Adrenal gland (tissue), 12 donors: ENCODE results near the gene TCF19. TPM values are rescaled to one million over a fixed set of nuclear protein-coding genes. Genes with fewer than 3 reads are reported as not detected.
"Not testable (repeated sequence)": the region's sequence is repeated elsewhere in the genome, so short reads cannot be mapped to it uniquely, and the experiment has no call there.

Source experiments
- DNase-seq, 7 donors: peaks; one replicate each; pipeline ENCODE4 v3.0.0-alpha.2; 2019 to 2020
- H3K27ac ChIP-seq, 5 donors: fragments of 200-600 bp; sonication (generic) in 4 of 5; 1 replicate in 3 of 5; 2 replicates in 2 of 5; pipeline versions ENCODE4 v1.5.1 to v1.8.0; 2016 to 2020; ENCODE audit warnings: mild to moderate bottlenecking in 1 of 5
- H3K27me3 ChIP-seq: fragments of 200-600 bp; 2 replicates; pipeline ENCODE4 v1.8.0; 2021
- H3K36me3 ChIP-seq, 2 donors: fragments of 200-600 bp; replicated peaks in 1 of 2; 1 replicate in 1 of 2; 2 replicates in 1 of 2; pipeline versions ENCODE4 v1.5.1 to v1.8.0; 2018 to 2022
- H3K4me1 ChIP-seq, 2 donors: fragments of 200-600 bp; replicated peaks in 1 of 2; 1 replicate in 1 of 2; 2 replicates in 1 of 2; pipeline versions ENCODE4 v1.5.1 to v1.8.0; 2018 to 2021
- H3K4me3 ChIP-seq, 4 donors: fragments of 200-600 bp; sonication (generic) in 3 of 4; one replicate each; pipeline ENCODE4 v1.5.1; 2016 to 2018
- H3K9me3 ChIP-seq, 3 donors: fragments of 200-600 bp; sonication (generic) in 1 of 3; replicated peaks in 1 of 3; 1 replicate in 2 of 3; 2 replicates in 1 of 3; pipeline versions ENCODE4 v1.5.1 to v1.8.0; 2016 to 2021
- CTCF ChIP-seq, 6 experiments: fragments of 450-650 bp in 4 of 6; fragments of 200-600 bp in 2 of 6; sonication (generic) in 1 of 6; IDR thresholded peaks; 1 replicate in 5 of 6; 2 replicates in 1 of 6; pipeline versions ENCODE4 v1.5.1 to v1.8.0; 2016 to 2021; ENCODE audit warnings: antibody characterized with exemption in 6 of 6, mild to moderate bottlenecking in 2 of 6, moderate library complexity in 1 of 6
- POLR2A ChIP-seq, 2 donors: fragments of 450-650 bp; IDR thresholded peaks; one replicate each; pipeline ENCODE4 v1.6.1; 2017; ENCODE audit warnings: antibody characterized with exemption in 2 of 2, mild to moderate bottlenecking in 2 of 2, moderate library complexity in 1 of 2
- WGBS, 4 donors: extraction: QIAGEN DNeasy Blood & Tissue Kit in 2 of 4; methylation state at CpG; one replicate each; pipeline versions ENCODE4 v1.1.5 to v1.1.7; 2013 to 2017; 5-methylcytosine and 5-hydroxymethylcytosine counted together
- intact Hi-C, 2 donors: fragments of 100-400 bp; cut with DNase I; formaldehyde crosslinking; loops; one replicate each; pipeline versions ENCODE4 v1.14.1 to v1.15.0; 2022 to 2023
- polyA plus RNA-seq, 3 donors: library from polyadenylated mRNA; stranded (reverse); fragments of 200-250 nt in 2 of 3; fragments of 350-450 nt in 1 of 3; fragmentation: Illumina TruSeq in 1 of 3; extraction: RNeasy Lipid Tissue Mini Kit (QIAGEN cat#74804) in 1 of 3; gene quantifications; one replicate each; pipeline ENCODE4 v1.2.3, GENCODE V29; 2013 to 2014
- total RNA-seq, 9 donors: library from RNA; depleted of rRNA in 4 of 9; stranded (reverse); fragments of >200 nt in 4 of 9; fragments of 120-200 nt in 1 of 9; fragmentation: NEBNext Ultra II Directional in 1 of 9; extraction: Animal tissue kit (Norgen Biotek cat#: 25700) in 1 of 9; gene quantifications; one replicate each; pipeline versions ENCODE4 v1.1.0 to v1.2.4, GENCODE V29; 2013 to 2023
- donor health status: healthy with polysubstance abuse.
- donor health status: Bipolar disorder and iron deficiency.
- donor health status: DM: yes; HTN: yes; CAD: no.
- donor health status: DM: no; HTN: no; CAD: no.
- donor health status: DM: no; HTN: no; CAD: no.
- donor health status: DM: yes; HTN: yes; CAD: no.

The TCF19 gene
- total and polyA plus RNA-seq, 12 donors, result 1.8 to 8.4 (median 2.1) TPM

GRCh38 chr6:31163922-31164321 lies 5.5 kb downstream of the TCF19 start:
- Histone ChIP-seq H3K4me1 (peaks cover 0 to 3% of the 10 kb centered on the region in 2 donors), H3K27me3 (no peaks in the 10 kb centered on the region), H3K36me3 (no peaks in the 10 kb centered on the region), H3K27ac (no peak overlapping the region), H3K4me3 (no peak overlapping the region), H3K9me3 (no peaks in the 10 kb centered on the region)
- intact Hi-C loops, result no loop called here
- DNase-seq, result peak in 2 of 7 donors; percentile 34 to 37
- TF ChIP-seq CTCF (IDR thresholded peaks at IDR 0.05), result no peak
- no peak for TF ChIP-seq POLR2A (IDR thresholded peaks at IDR 0.05)

GRCh38 chr6:31164475-31165063 lies 6.2 kb downstream of the TCF19 start:
- H3K4me3 ChIP-seq, H3K4me1 ChIP-seq, H3K27ac ChIP-seq, H3K9me3 ChIP-seq, H3K36me3 ChIP-seq, intact Hi-C loops, H3K27me3 ChIP-seq, DNase-seq: not testable (repeated sequence)
- 84 to 100% (median 96%) methylated on average over 7 to 9 of the region's 9 CpGs for WGBS, 4 donors

GRCh38 chr6:31165064-31165832 lies 6.9 kb downstream of the TCF19 start:
- WGBS, 4 donors, result 85 to 92% (median 91%) methylated on average over 12 to 17 of the region's 17 CpGs
- H3K9me3 ChIP-seq, intact Hi-C loops, H3K4me1 ChIP-seq, H3K36me3 ChIP-seq, H3K4me3 ChIP-seq, DNase-seq, H3K27ac ChIP-seq, H3K27me3 ChIP-seq: not testable (repeated sequence)

- Histone ChIP-seq H3K9me3 (no peaks in the 10 kb centered on the region), H3K4me3 (no peak overlapping the region), H3K27me3 (no peaks in the 10 kb centered on the region), H3K4me1 (no peaks in the 10 kb centered on the region), H3K36me3 (no peaks in the 10 kb centered on the region), H3K27ac (no peak overlapping the region)
- WGBS, 4 donors, result 78 to 91% (median 87%) methylated on average over 4 to 5 of the region's 5 CpGs
- intact Hi-C loops, result no loop called here
- DNase-seq, result no peak
- TF ChIP-seq CTCF (IDR thresholded peaks at IDR 0.05) (no peak), POLR2A (IDR thresholded peaks at IDR 0.05) (no peak)
Observed at GRCh38 chr6:31165986-31166385, 7.6 kb downstream of the TCF19 start.

- WGBS, 4 donors, result 60 to 83% (median 75%) methylated on average over 3 of the region's 3 CpGs
Observed at GRCh38 chr6:31168606-31169005, 10.2 kb downstream of the TCF19 start.

More at GRCh38 chr6:31168606-31169005, 10.2 kb downstream of the TCF19 start:
- no peak for DNase-seq
- no peaks in the 10 kb centered on the region for H3K27me3 ChIP-seq
- H3K4me3 ChIP-seq, result no peak overlapping the region
- H3K9me3 ChIP-seq, result no peaks in the 10 kb centered on the region
- no peaks in the 10 kb centered on the region for H3K4me1 ChIP-seq
- TF ChIP-seq CTCF (IDR thresholded peaks at IDR 0.05), result no peak
- TF ChIP-seq POLR2A (IDR thresholded peaks at IDR 0.05), result no peak
- H3K36me3 ChIP-seq, result no peaks in the 10 kb centered on the region
- intact Hi-C loops, result no loop called here
- no peak overlapping the region for H3K27ac ChIP-seq
